Loucy (cell line): ENCODE results near the gene PACRG.

Experiments
- EZH2phosphoT487 ChIP-seq: fragments of 200-600 bp; IDR thresholded peaks from 2 replicates; pipeline ENCODE4 v1.6.1; 2018; ENCODE audit warnings: antibody characterized with exemption, mild to moderate bottlenecking, moderate library complexity, borderline replicate concordance
- TF ChIP-seq, protein P1 (sequence below): fragments of 200-600 bp; sonication (generic); conservative IDR thresholded peaks from 2 replicates; pipeline ENCODE4 v1.5.1; 2014; ENCODE audit warnings: mild to moderate bottlenecking, antibody characterized with exemption, low read length

GRCh38 chr6:162704001-162704400, 23.8 kb upstream of the PACRG start:
- TF ChIP-seq, protein P1, sequence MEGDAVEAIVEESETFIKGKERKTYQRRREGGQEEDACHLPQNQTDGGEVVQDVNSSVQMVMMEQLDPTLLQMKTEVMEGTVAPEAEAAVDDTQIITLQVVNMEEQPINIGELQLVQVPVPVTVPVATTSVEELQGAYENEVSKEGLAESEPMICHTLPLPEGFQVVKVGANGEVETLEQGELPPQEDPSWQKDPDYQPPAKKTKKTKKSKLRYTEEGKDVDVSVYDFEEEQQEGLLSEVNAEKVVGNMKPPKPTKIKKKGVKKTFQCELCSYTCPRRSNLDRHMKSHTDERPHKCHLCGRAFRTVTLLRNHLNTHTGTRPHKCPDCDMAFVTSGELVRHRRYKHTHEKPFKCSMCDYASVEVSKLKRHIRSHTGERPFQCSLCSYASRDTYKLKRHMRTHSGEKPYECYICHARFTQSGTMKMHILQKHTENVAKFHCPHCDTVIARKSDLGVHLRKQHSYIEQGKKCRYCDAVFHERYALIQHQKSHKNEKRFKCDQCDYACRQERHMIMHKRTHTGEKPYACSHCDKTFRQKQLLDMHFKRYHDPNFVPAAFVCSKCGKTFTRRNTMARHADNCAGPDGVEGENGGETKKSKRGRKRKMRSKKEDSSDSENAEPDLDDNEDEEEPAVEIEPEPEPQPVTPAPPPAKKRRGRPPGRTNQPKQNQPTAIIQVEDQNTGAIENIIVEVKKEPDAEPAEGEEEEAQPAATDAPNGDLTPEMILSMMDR = no peak
- no peak for TF ChIP-seq EZH2phosphoT487
